GM21381 (cell line): ENCODE data around the gene C2orf69.
"Not testable (repeated sequence)": the region's sequence is repeated elsewhere in the genome, so short reads cannot be mapped to it uniquely, and the experiment has no call there.

ENCODE experiments used
- ATAC-seq: cut with Tn5 transposase; IDR thresholded peaks from one replicate; pipeline ENCODE4 v1.9.1; 2021; ENCODE audit warnings: mild to moderate bottlenecking, moderate library complexity; ENCODE audit not compliant: unreplicated experiment

Gene C2orf69

GRCh38 chr2:199912553-199913114, 1.5 kb downstream of the C2orf69 start:
- ATAC-seq, result not testable (repeated sequence)

GRCh38 chr2:199914372-199914958, 3.4 kb downstream of the C2orf69 start:
- ATAC-seq, result no peak

GRCh38 chr2:199916980-199917379, 5.9 kb downstream of the C2orf69 start:
- ATAC-seq, result no peak

GRCh38 chr2:199922856-199923255, 11.8 kb downstream of the C2orf69 start:
- no peak for ATAC-seq

- no peak for ATAC-seq
These were observed 12.8 kb downstream of the C2orf69 start for GRCh38 chr2:199923924-199924323.

GRCh38 chr2:199926806-199927205, 15.7 kb downstream of the C2orf69 start:
- no peak for ATAC-seq

GRCh38 chr2:199928226-199928625, 17.1 kb downstream of the C2orf69 start:
- ATAC-seq, result no peak

GRCh38 chr2:199928626-199929025, 17.5 kb downstream of the C2orf69 start:
- no peak for ATAC-seq

- ATAC-seq, result no peak
These were observed 18.2 kb downstream of the C2orf69 start for GRCh38 chr2:199929262-199929661.

- ATAC-seq, result no peak
These were observed 21.3 kb downstream of the C2orf69 start for GRCh38 chr2:199932312-199932855.

GRCh38 chr2:199933466-199933865, 22.4 kb downstream of the C2orf69 start:
- ATAC-seq, result no peak

- ATAC-seq, result no peak
These were observed 25.5 kb downstream of the C2orf69 start for GRCh38 chr2:199936554-199936953.

GRCh38 chr2:199940373-199940772, 29.3 kb downstream of the C2orf69 start:
- no peak for ATAC-seq

- ATAC-seq, result no peak
These were observed 32.3 kb downstream of the C2orf69 start for GRCh38 chr2:199943373-199943772.

GRCh38 chr2:199946196-199946595, 35.1 kb downstream of the C2orf69 start:
- ATAC-seq, result no peak

GRCh38 chr2:199946836-199947235, 35.7 kb downstream of the C2orf69 start:
- no peak for ATAC-seq

- ATAC-seq, result no peak
These were observed 39.3 kb downstream of the C2orf69 start for GRCh38 chr2:199950396-199950795.

- no peak for ATAC-seq
These were observed 39.9 kb downstream of the C2orf69 start for GRCh38 chr2:199951023-199951422.

GRCh38 chr2:199955007-199955338, 43.9 kb downstream of the C2orf69 start:
- peak; percentile 45 for ATAC-seq

GRCh38 chr2:199955339-199956061, 44.4 kb downstream of the C2orf69 start, which contains the start of the genes MAIP1 and TYW5:
TSS of gene MAIP1 (plus strand) at chr2:199955582. CDS start at chr2:199955799, 217 bp downstream.
TSS of gene TYW5 (minus strand) at chr2:199955491. CDS start at chr2:199955470, 21 bp downstream.
- peak; percentile 81 for ATAC-seq

- peak; percentile 3 for ATAC-seq
These were observed 44.9 kb downstream of the C2orf69 start for GRCh38 chr2:199956062-199956380.

GRCh38 chr2:199958014-199958413, 46.9 kb downstream of the C2orf69 start:
- no peak for ATAC-seq
